GM12892 (cell line): ENCODE measurements around the gene PHC2.

ENCODE experiments used
- POLR2A ChIP-seq: IDR thresholded peaks from 2 replicates; pipeline ENCODE4 v1.6.1; 2011; ENCODE audit warnings: low read depth, low read length, control low read depth
- POLR2AphosphoS5 ChIP-seq: IDR thresholded peaks from 2 replicates; pipeline ENCODE4 v1.6.1; 2011; ENCODE audit warnings: low read depth, low read length, control low read depth

GRCh38 chr1:33471416-33471815 is 40.5 kb upstream of the PHC2 start:
- TF ChIP-seq POLR2AphosphoS5 (no peak), POLR2A (no peak)
